Heart right ventricle (tissue), 16 donors: Measurements from ENCODE around the gene NR1I3. TPM values are rescaled to one million over a fixed set of nuclear protein-coding genes. Genes with fewer than 3 reads are reported as not detected.
A peak's percentile ranks its signal among the peaks of the same experiment; 100 is the strongest.

Experiments used
- ATAC-seq, 8 donors: fragments of 200-7000 bp; cut with Tn5 transposase; one replicate each; pipeline ENCODE4 v1.9.1; 2020; ENCODE audit warnings: mild to moderate bottlenecking in 8 of 8, moderate library complexity in 8 of 8, moderate number of reproducible peaks in 1 of 8
- DNase-seq, 2 donors: peaks; one replicate each; pipeline ENCODE4 v3.0.0-alpha.2; 2020
- H3K27ac ChIP-seq, 10 donors: fragments of 200-600 bp; sonication (generic) in 2 of 10; one replicate each; pipeline versions ENCODE4 v1.5.0 to v1.8.0; 2020 to 2022; ENCODE audit warnings: mild to moderate bottlenecking in 3 of 10
- H3K27me3 ChIP-seq, 7 donors: fragments of 200-600 bp; one replicate each; pipeline ENCODE4 v1.8.0; 2021 to 2022; ENCODE audit warnings: mild to moderate bottlenecking in 2 of 7
- H3K36me3 ChIP-seq, 9 donors: fragments of 200-600 bp; sonication (generic) in 1 of 9; one replicate each; pipeline versions ENCODE4 v1.5.0 to v1.8.0; 2020 to 2022; ENCODE audit warnings: mild to moderate bottlenecking in 2 of 9
- H3K4me1 ChIP-seq, 9 donors: fragments of 200-600 bp; sonication (generic) in 1 of 9; one replicate each; pipeline versions ENCODE4 v1.5.0 to v1.8.0; 2020 to 2022; ENCODE audit warnings: mild to moderate bottlenecking in 4 of 9
- H3K4me3 ChIP-seq, 10 donors: fragments of 200-600 bp; sonication (generic) in 2 of 10; one replicate each; pipeline versions ENCODE4 v1.5.0 to v1.8.0; 2020 to 2022; ENCODE audit warnings: mild to moderate bottlenecking in 7 of 10, moderate library complexity in 2 of 10
- H3K9me3 ChIP-seq, 11 donors: fragments of 200-600 bp in 10 of 11; sonication (generic) in 2 of 11; one replicate each; pipeline versions ENCODE4 v1.5.0 to v1.8.0; 2013 to 2022; ENCODE audit warnings: mild to moderate bottlenecking in 2 of 11, control low read depth in 1 of 11, moderate library complexity in 1 of 11
- WGBS, 2 donors: extraction: QIAGEN DNeasy Blood & Tissue Kit; methylation state at CpG; one replicate each; pipeline ENCODE4 v1.1.7; 2013; ENCODE audit warnings: inconsistent platforms in 1 of 2; 5-methylcytosine and 5-hydroxymethylcytosine counted together
- intact Hi-C, 10 donors: fragments of 100-400 bp; cut with DNase I; formaldehyde crosslinking; loops; one replicate each; pipeline versions ENCODE4 v1.11.1 to v1.14.2; 2022
- polyA plus RNA-seq, 2 donors: library from polyadenylated mRNA; stranded (reverse); fragments of 200-250 nt; gene quantifications; one replicate each; pipeline ENCODE4 v1.2.3, GENCODE V29; 2013
- total RNA-seq, 10 donors: library from RNA; stranded (reverse); fragmentation: NEBNext Ultra II Directional in 3 of 10; extraction: Animal tissue kit (Norgen Biotek cat#: 25700) in 3 of 10; gene quantifications; one replicate each; pipeline versions ENCODE4 v1.2.1 to v1.2.4, GENCODE V29; 2021 to 2023
- TF ChIP-seq, protein P1 (sequence below), 9 donors: fragments of 200-600 bp; sonication (generic) in 2 of 9; IDR thresholded peaks; one replicate each; pipeline versions ENCODE4 v1.5.0 to v1.8.0; 2021 to 2022; ENCODE audit warnings: antibody characterized with exemption in 9 of 9, mild to moderate bottlenecking in 5 of 9, moderate library complexity in 1 of 9
- donor health status: Arrhythmogenic right ventricular cardiomyopathy.
- donor health status: ischemic (EF 13 %, LVEDD 7.1; RV severe dilation, severe dysfunction).
- donor health status: healthy with polysubstance abuse.
- donor health status: DM: no; HTN: yes; CAD: no.
- donor health status: DM: no; HTN: no; CAD: no.
- donor health status: ischemic (EF 25% LVEDD 6.9; RV normal size, moderate dysfunction).
- donor health status: ischemic (EF 25% LVEDD 5.7; RV mildly dilated, moderate dysfunction).
- donor health status: healthy.
- donor health status: DM: yes; HTN: yes; CAD: no.
- donor health status: Ischemic cardiomyopathy.
- donor health status: ischemic (EF 35%, LVEDD 5.7; RV mildly dilated, moderate dysfunction).
- donor health status: nonischemic (EF 11% LVEDD 7.7; RV severe dilation, severe dysfunction).
- donor health status: DM: yes; HTN: yes; CAD: no.
- donor health status: PGD.
- donor health status: ischemic (EF 29% LVEDD 5.4; RV normal size, mild dysfunction).
- donor health status: nonischemic (EF 23%, LVEDD 6.1; RV moderate dilation, normal function).

The NR1I3 gene
- total and polyA plus RNA-seq, 12 donors = 0.10 TPM; not detected in 11

GRCh38 chr1:161200421-161200991 lies 37.5 kb downstream of the NR1I3 start:
- Histone ChIP-seq H3K36me3 (peaks cover 0 to 35% (median 4%) of the 10 kb centered on the region in 9 donors), H3K27me3 (no peaks in the 10 kb centered on the region), H3K4me1 (peaks cover 44 to 89% (median 79%) of the 10 kb centered on the region in 9 donors), H3K4me3 (peak overlapping the region in 5 of 10 donors; percentile 72 to 94 (median 81)), H3K27ac (peak overlapping the region; percentile 93 to 100 (median 98)), H3K9me3 (no peaks in the 10 kb centered on the region)
- intact Hi-C loops = no loop called here
- DNase-seq (no peak), ATAC-seq (peak in 1 of 8 donors; percentile 1)
- TF ChIP-seq, protein P1, sequence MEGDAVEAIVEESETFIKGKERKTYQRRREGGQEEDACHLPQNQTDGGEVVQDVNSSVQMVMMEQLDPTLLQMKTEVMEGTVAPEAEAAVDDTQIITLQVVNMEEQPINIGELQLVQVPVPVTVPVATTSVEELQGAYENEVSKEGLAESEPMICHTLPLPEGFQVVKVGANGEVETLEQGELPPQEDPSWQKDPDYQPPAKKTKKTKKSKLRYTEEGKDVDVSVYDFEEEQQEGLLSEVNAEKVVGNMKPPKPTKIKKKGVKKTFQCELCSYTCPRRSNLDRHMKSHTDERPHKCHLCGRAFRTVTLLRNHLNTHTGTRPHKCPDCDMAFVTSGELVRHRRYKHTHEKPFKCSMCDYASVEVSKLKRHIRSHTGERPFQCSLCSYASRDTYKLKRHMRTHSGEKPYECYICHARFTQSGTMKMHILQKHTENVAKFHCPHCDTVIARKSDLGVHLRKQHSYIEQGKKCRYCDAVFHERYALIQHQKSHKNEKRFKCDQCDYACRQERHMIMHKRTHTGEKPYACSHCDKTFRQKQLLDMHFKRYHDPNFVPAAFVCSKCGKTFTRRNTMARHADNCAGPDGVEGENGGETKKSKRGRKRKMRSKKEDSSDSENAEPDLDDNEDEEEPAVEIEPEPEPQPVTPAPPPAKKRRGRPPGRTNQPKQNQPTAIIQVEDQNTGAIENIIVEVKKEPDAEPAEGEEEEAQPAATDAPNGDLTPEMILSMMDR (IDR thresholded peaks at IDR 0.05) = no peak
- WGBS, 2 donors = 41 to 50% methylated on average over 5 of the region's 5 CpGs

DNA sequence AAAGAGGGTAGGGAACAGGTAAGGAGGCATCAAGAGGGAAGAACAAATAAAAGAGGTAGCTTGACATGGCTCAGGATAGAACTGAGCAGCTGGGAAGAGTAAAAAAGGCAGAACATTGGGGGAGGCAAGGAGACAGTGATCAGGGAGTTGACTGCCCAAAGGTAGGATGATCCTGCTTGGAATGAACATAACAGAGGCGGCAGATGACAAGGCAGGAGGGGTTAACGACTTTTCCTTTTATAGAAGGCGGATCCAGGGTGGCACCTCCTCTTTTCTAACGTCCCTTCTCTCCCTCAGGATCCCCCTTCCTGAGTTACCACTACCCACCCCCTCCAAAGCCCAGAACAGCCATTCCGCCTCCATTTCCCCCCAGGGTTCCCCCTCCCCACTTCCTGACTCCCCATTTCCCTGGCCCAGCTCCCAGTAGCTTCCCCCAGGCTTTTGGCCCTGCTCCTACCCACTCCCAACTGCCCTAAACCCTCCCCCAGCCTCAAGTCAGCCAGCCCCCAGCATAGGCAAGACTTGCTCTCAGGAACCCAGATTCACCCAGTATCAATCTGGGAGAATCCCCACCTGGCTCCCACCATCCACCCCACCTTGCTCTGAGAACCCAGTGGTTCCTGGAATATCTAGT lies 38.4 kb downstream of the NR1I3 start:
- DNase-seq = no peak
- TF ChIP-seq, protein P1 (IDR thresholded peaks at IDR 0.05) = no peak
- intact Hi-C loops = loop anchor here in 4 of 10 donors (10.0 kb wide), 1 partner anchor 185 kb away; no protein-coding TSS in a partner anchor

GRCh38 chr1:161198897-161199431 lies 39.0 kb downstream of the NR1I3 start, which contains the start of gene ADAMTS4:
Gene ADAMTS4, minus strand, starts transcription at chr1:161199054. Its CDS starts 427 bp downstream, at chr1:161198627.
- Histone ChIP-seq H3K9me3 (no peaks in the 10 kb centered on the region), H3K4me1 (peaks cover 44 to 89% (median 79%) of the 10 kb centered on the region in 9 donors), H3K27ac (peak within 1 kb of the TSS; percentile 93 to 100 (median 98)), H3K36me3 (peaks cover 0 to 35% (median 4%) of the 10 kb centered on the region in 9 donors), H3K4me3 (peak within 1 kb of the TSS; percentile 28 to 67 (median 57)), H3K27me3 (no peaks in the 10 kb centered on the region)
- TF ChIP-seq, protein P1 (IDR thresholded peaks at IDR 0.05) = no peak
- 49 to 63% methylated on average over 11 of the region's 11 CpGs for WGBS, 2 donors
- DNase-seq (peak; percentile 62 to 87), ATAC-seq (peak; percentile 9 to 44 (median 19))
- intact Hi-C loops = loop anchor here in 4 of 10 donors (10.0 kb wide), 1 partner anchor 186 kb away; no protein-coding TSS in a partner anchor

More for the DNA sequence above, 38.4 kb downstream of the NR1I3 start:
- 33 to 38% methylated on average over 5 of the region's 5 CpGs for WGBS, 2 donors
- no peak for ATAC-seq
- Histone ChIP-seq H3K4me3 (peak overlapping the region in 2 of 10 donors; percentile 60 to 67), H3K9me3 (no peaks in the 10 kb centered on the region), H3K27ac (peak overlapping the region; percentile 93 to 100 (median 98)), H3K4me1 (peaks cover 44 to 89% (median 79%) of the 10 kb centered on the region in 9 donors), H3K27me3 (no peaks in the 10 kb centered on the region), H3K36me3 (peaks cover 0 to 35% (median 4%) of the 10 kb centered on the region in 9 donors)

DNA sequence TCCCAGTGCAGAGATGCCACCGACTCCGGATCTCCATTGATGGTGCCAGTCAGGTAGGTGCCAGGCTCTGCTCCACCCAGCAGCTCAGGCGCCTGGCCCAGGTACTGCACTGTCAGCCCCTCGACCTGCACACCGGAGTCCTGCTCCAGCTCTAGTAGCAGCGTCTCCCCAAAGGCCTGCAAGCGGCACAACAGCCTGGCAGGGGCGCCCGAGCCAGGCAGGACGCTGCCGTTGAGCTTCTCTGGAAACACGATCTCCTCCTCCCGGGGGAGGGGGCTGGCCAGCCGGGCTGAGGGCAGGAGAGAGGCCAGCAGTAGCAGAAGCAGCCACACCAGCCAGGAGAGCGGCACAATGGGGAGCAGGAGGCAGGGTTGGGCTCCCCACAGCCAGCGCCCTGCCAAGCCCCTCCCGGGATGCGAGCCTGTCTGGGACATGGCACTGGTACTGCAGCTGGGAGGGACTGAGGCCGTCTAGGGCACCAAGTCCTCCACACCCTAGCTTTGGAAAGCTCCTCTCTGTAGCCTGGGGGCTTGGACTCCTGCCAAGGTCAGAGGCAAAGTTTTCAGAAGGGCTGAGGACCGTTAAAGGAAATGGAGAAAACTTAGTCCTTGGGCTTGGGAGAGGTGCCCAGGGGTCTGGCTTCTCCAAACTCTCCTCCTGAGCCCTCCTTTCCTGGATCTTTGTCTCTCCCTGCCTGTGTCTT lies 39.7 kb downstream of the NR1I3 start:
- ATAC-seq (no peak), DNase-seq (peak in 1 of 2 donors; percentile 62)
- Histone ChIP-seq H3K27ac (peak overlapping the region; percentile 80 to 100 (median 98)), H3K9me3 (no peaks in the 10 kb centered on the region), H3K4me3 (peak overlapping the region; percentile 28 to 67 (median 57)), H3K36me3 (peaks cover 0 to 35% (median 0%) of the 10 kb centered on the region in 9 donors), H3K27me3 (no peaks in the 10 kb centered on the region), H3K4me1 (peaks cover 41 to 89% (median 79%) of the 10 kb centered on the region in 9 donors)
- 22 to 25% methylated on average over 20 of the region's 20 CpGs for WGBS, 2 donors
- TF ChIP-seq, protein P1 (IDR thresholded peaks at IDR 0.05) = no peak
- intact Hi-C loops = loop anchor here in 4 of 10 donors (10.0 kb wide), 1 partner anchor 186 kb away; no protein-coding TSS in a partner anchor
